GM21390 (cell line): ENCODE measurements around the gene NOL12.
"Not testable (repeated sequence)": the region's sequence is repeated elsewhere in the genome, so short reads cannot be mapped to it uniquely, and the experiment has no call there.

Experiments
- ATAC-seq: cut with Tn5 transposase; IDR thresholded peaks from one replicate; pipeline ENCODE4 v1.9.1; 2021; ENCODE audit not compliant: unreplicated experiment

The NOL12 gene

GRCh38 chr22:37710675-37711074 is 24.5 kb downstream of the NOL12 start:
- ATAC-seq = no peak

- ATAC-seq = no peak
Measured at GRCh38 chr22:37711490-37711889, 25.3 kb downstream of the NOL12 start.

GRCh38 chr22:37713761-37714160 is 27.6 kb downstream of the NOL12 start:
- ATAC-seq = no peak

GRCh38 chr22:37714634-37715033 is 28.5 kb downstream of the NOL12 start:
- no peak for ATAC-seq

GRCh38 chr22:37715760-37716159 is 29.6 kb downstream of the NOL12 start:
- no peak for ATAC-seq

- ATAC-seq = no peak
Measured at GRCh38 chr22:37716708-37717107, 30.6 kb downstream of the NOL12 start.

- not testable (repeated sequence) for ATAC-seq
Measured at GRCh38 chr22:37717235-37717634, 31.1 kb downstream of the NOL12 start.

GRCh38 chr22:37717746-37718305 is 31.7 kb downstream of the NOL12 start:
- not testable (repeated sequence) for ATAC-seq

GRCh38 chr22:37725551-37726240 is 39.6 kb downstream of the NOL12 start:
- ATAC-seq = no peak

GRCh38 chr22:37726241-37726887 is 40.2 kb downstream of the NOL12 start:
- ATAC-seq = no peak

- ATAC-seq = no peak
Measured at GRCh38 chr22:37728620-37729019, 42.5 kb downstream of the NOL12 start.

GRCh38 chr22:37731804-37732471 is 45.8 kb downstream of the NOL12 start:
- ATAC-seq = no peak

GRCh38 chr22:37732699-37733607 is 46.8 kb downstream of the NOL12 start:
- no peak for ATAC-seq

GRCh38 chr22:37733625-37734401 is 47.7 kb downstream of the NOL12 start:
- no peak for ATAC-seq

GRCh38 chr22:37734402-37734700 is 48.2 kb downstream of the NOL12 start:
- ATAC-seq = no peak

- no peak for ATAC-seq
Measured at GRCh38 chr22:37734964-37735451, 48.9 kb downstream of the NOL12 start.

GRCh38 chr22:37739035-37739434 is 52.9 kb downstream of the NOL12 start:
- no peak for ATAC-seq

GRCh38 chr22:37739611-37740049 is 53.5 kb downstream of the NOL12 start:
- ATAC-seq = no peak

GRCh38 chr22:37740455-37741311 is 54.5 kb downstream of the NOL12 start:
- ATAC-seq = no peak
